ENCODE results near the gene MYOG. TPM values are rescaled to one million over a fixed set of nuclear protein-coding genes. Genes with fewer than 3 reads are reported as not detected.

MYOG gene
- polyA plus RNA-seq, 1 experiment, result not detected

GRCh38 chr1:203035111-203036000 lies 50.5 kb downstream of the MYOG start:
- no peak for TF ChIP-seq CTCF (IDR thresholded peaks at IDR 0.05; ENCODE audit: low read depth, low read length)
- no peaks in the 10 kb centered on the region; the same call in 1 of the 2 replicates for H3K9me3 ChIP-seq (ENCODE audit: control insufficient read depth, insufficient read depth, low read length)
- H3K4me3 ChIP-seq (ENCODE audit: low read depth, low read length), result no peak overlapping the region
- DNase-seq (ENCODE audit: low read depth, low spot score), result no peak
- peaks cover 2% of the 10 kb centered on the region for H3K27me3 ChIP-seq (ENCODE audit: control insufficient read depth, insufficient read depth, low read length)
- ChIA-PET POLR2A (no interaction called here), CTCF (interaction anchor here (0.6 to 19.9 kb wide), 5 partner anchors 9 to 234 kb away, joined by 4 to 340 read pairs (median 7); no protein-coding TSS in a partner anchor)
- H3K27ac ChIP-seq (ENCODE audit: low read depth, low read length), result no peak overlapping the region

- Histone ChIP-seq H3K27ac (ENCODE audit: low read depth, low read length) (no peak overlapping the region), H3K27me3 (ENCODE audit: control insufficient read depth, insufficient read depth, low read length) (peaks cover 2% of the 10 kb centered on the region), H3K9me3 (ENCODE audit: control insufficient read depth, insufficient read depth, low read length) (no peaks in the 10 kb centered on the region; the same call in 1 of the 2 replicates), H3K4me3 (ENCODE audit: low read depth, low read length) (no peak overlapping the region)
- no peak for TF ChIP-seq CTCF (IDR thresholded peaks at IDR 0.05; ENCODE audit: low read depth, low read length)
- ChIA-PET POLR2A (no interaction called here), CTCF (interaction anchor here (0.6 to 19.9 kb wide), 3 partner anchors 84 to 235 kb away, joined by 5 to 340 read pairs (median 10); no protein-coding TSS in a partner anchor)
- DNase-seq (ENCODE audit: low read depth, low spot score), result no peak
Measured at GRCh38 chr1:203034422-203035110, 51.2 kb downstream of the MYOG start.

- POLR2A ChIA-PET, result no interaction called here
- no peaks in the 10 kb centered on the region; the same call in 1 of the 2 replicates for H3K9me3 ChIP-seq (ENCODE audit: control insufficient read depth, insufficient read depth, low read length)
- H3K27me3 ChIP-seq (ENCODE audit: control insufficient read depth, insufficient read depth, low read length), result peaks cover 2% of the 10 kb centered on the region
- TF ChIP-seq CTCF (IDR thresholded peaks at IDR 0.05; ENCODE audit: low read depth, low read length), result no peak
- H3K4me3 ChIP-seq (ENCODE audit: low read depth, low read length), result no peak overlapping the region
- DNase-seq (ENCODE audit: low read depth, low spot score), result no peak
- no peak overlapping the region for H3K27ac ChIP-seq (ENCODE audit: low read depth, low read length)
- CTCF ChIA-PET, result interaction anchor here (0.6 to 19.9 kb wide), 2 partner anchors 180 to 236 kb away, joined by 5 to 340 read pairs; no protein-coding TSS in a partner anchor
Measured at GRCh38 chr1:203033917-203034316, 51.9 kb downstream of the MYOG start.

- peaks cover 4% of the 10 kb centered on the region for H3K27me3 ChIP-seq (ENCODE audit: control insufficient read depth, insufficient read depth, low read length)
- no peak for DNase-seq (ENCODE audit: low read depth, low spot score)
- no peak for TF ChIP-seq CTCF (IDR thresholded peaks at IDR 0.05; ENCODE audit: low read depth, low read length)
- POLR2A ChIA-PET, result no interaction called here
- H3K27ac ChIP-seq (ENCODE audit: low read depth, low read length), result no peak overlapping the region
- CTCF ChIA-PET, result interaction anchor here (19.9 kb wide), 1 partner anchor 237 kb away, joined by 340 read pairs; no protein-coding TSS in a partner anchor
- no peaks in the 10 kb centered on the region; the same call in 1 of the 2 replicates for H3K9me3 ChIP-seq (ENCODE audit: control insufficient read depth, insufficient read depth, low read length)
- H3K4me3 ChIP-seq (ENCODE audit: low read depth, low read length), result no peak overlapping the region
Measured at GRCh38 chr1:203033287-203033686, 52.5 kb downstream of the MYOG start.

Other genes with a start within 250 kb of the MYOG start
- gene RABIF, start 196.9 kb downstream of the MYOG start, polyA plus RNA-seq (2011; rRNA removed), result 11.5 and 12.6 TPM in 2 replicates
- 42.3 and 54.2 TPM in 2 replicates for gene KLHL12, start 158.8 kb downstream of the MYOG start, polyA plus RNA-seq (2011; rRNA removed)
- gene ADIPOR1, start 127.7 kb downstream of the MYOG start, polyA plus RNA-seq (2011; rRNA removed), result 120 and 124 TPM in 2 replicates
- gene CYB5R1, start 118.8 kb downstream of the MYOG start, polyA plus RNA-seq (2011; rRNA removed), result 43.6 and 44.8 TPM in 2 replicates
- gene TMEM183A, start 78.6 kb downstream of the MYOG start, polyA plus RNA-seq (2011; rRNA removed), result 91.5 and 93.4 TPM in 2 replicates
- gene PPFIA4, start 59.5 kb downstream of the MYOG start, polyA plus RNA-seq (2011; rRNA removed), result 0.82 and 1.5 TPM in 2 replicates
- 1.7 and 2.1 TPM in 2 replicates for gene ADORA1, start 41.7 kb upstream of the MYOG start, polyA plus RNA-seq (2011; rRNA removed)
- gene MYBPH, start 89.8 kb upstream of the MYOG start, polyA plus RNA-seq (2011; rRNA removed), result 0.04 and 0.09 TPM in 2 replicates
- 6.4 and 8.9 TPM in 2 replicates for gene CHI3L1, start 100.7 kb upstream of the MYOG start, polyA plus RNA-seq (2011; rRNA removed)
- not detected in 2 replicates for gene CHIT1, start 143.7 kb upstream of the MYOG start, polyA plus RNA-seq (2011; rRNA removed)
- gene BTG2, start 219.5 kb upstream of the MYOG start, polyA plus RNA-seq (2011; rRNA removed), result 34.7 and 36.5 TPM in 2 replicates

Measured in AG04450 (cell line).